Urinary bladder (tissue), 4 donors: ENCODE measurements around the gene DAPK3. TPM values are rescaled to one million over a fixed set of nuclear protein-coding genes. Genes with fewer than 3 reads are reported as not detected.
"Not testable (repeated sequence)": the region's sequence is repeated elsewhere in the genome, so short reads cannot be mapped to it uniquely, and the experiment has no call there.

Experiments
- DNase-seq: peaks from one replicate; pipeline ENCODE4 v3.0.0-alpha.2; 2015; ENCODE audit errors: extremely low spot score
- H3K27ac ChIP-seq: one replicate; pipeline ENCODE4 v1.5.1; 2013; ENCODE audit warnings: low read depth, mild to moderate bottlenecking, moderate library complexity
- H3K36me3 ChIP-seq: one replicate; pipeline ENCODE4 v1.6.1; 2013; ENCODE audit warnings: mild to moderate bottlenecking, moderate library complexity; ENCODE audit not compliant: insufficient read depth
- H3K4me1 ChIP-seq: one replicate; pipeline ENCODE4 v1.6.1; 2013; ENCODE audit warnings: mild to moderate bottlenecking, moderate library complexity; ENCODE audit not compliant: insufficient read depth
- H3K4me3 ChIP-seq: one replicate; pipeline ENCODE4 v1.5.1; 2013; ENCODE audit warnings: low read depth, low read length
- WGBS: extraction: QIAGEN DNeasy Blood & Tissue Kit; methylation state at CpG from one replicate; pipeline ENCODE4 v1.1.7; 2013; 5-methylcytosine and 5-hydroxymethylcytosine counted together
- polyA plus RNA-seq: library from polyadenylated mRNA; stranded (reverse); fragments of 200-250 nt; gene quantifications from one replicate; pipeline ENCODE4 v1.2.3, GENCODE V29; 2013
- total RNA-seq: library from RNA; depleted of rRNA; stranded (reverse); fragments of >200 nt; gene quantifications from one replicate; pipeline ENCODE4 v1.2.3, GENCODE V29; 2014
- donor health status: healthy with polysubstance abuse.
- donor health status: healthy.

Gene DAPK3
- total and polyA plus RNA-seq, 2 donors: 71.9 to 129 TPM

DNA sequence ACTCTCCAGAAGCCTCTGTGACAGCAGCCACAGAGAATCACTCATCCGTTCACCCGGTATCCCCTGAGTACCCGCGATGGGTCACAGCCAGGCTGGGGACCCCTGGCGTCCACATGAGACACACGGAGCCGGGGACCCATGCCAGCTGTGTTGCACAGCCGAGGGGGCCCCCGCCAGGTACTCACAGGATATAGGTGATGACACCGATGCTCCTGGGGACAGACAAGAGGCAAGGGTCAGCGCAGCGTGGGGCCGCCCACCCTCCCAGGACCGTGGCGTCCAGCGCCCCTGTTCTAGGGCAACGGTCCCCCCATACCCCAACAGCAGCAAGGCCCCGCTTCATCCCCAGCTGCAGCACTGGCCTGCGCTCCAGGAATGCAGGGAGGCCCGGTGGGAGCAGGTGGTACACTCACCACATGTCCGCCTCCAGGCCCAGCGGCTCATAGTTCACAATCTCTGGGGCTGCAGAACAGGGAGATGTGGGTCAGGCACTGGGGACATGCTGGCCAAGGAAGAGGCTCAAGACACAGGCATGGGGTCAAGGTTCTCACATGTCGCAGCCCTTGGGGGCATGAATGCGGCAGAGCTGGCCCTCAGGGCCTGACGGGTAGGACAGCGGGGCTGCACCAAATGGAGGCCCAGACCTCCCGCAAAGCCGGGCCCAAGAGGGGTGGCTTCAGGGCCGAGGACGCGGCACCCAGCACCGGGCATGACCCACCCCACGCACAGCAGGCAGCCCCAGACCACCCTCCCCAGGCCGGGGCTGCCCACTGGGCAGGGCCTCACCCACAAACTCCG is 7.2 kb downstream of the DAPK3 start:
- no peak for DNase-seq
- no peak overlapping the region for H3K4me3 ChIP-seq
- H3K4me1 ChIP-seq: no peaks in the 10 kb centered on the region
- H3K36me3 ChIP-seq: peaks cover 14% of the 10 kb centered on the region
- WGBS: 92% methylated on average over 35 of the region's 35 CpGs
- H3K27ac ChIP-seq: no peak overlapping the region

DNA sequence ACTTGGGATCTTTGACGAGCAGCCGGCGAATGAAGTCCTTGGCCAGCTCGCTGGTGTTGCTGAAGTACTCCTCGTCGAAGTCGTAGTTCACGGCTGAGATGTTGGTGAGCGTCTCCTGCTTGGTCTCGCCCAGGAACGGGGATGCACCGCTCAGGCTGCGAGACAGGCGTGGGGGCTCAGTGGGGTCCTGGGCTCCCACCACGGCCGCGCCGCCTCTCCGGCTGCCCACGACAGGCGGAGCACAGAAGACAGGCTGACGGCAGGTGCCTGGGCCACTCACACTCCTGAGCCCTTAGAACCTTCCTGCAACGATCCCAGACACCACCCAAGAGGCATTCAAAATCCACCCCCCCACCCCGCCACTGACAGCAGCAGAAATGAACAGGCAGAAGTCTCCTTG is 9.9 kb downstream of the DAPK3 start:
- DNase-seq: no peak
- H3K4me3 ChIP-seq: no peak overlapping the region
- no peaks in the 10 kb centered on the region for H3K4me1 ChIP-seq
- H3K36me3 ChIP-seq: peaks cover 19% of the 10 kb centered on the region
- 94% methylated on average over 24 of the region's 24 CpGs for WGBS
- no peak overlapping the region for H3K27ac ChIP-seq

DNA sequence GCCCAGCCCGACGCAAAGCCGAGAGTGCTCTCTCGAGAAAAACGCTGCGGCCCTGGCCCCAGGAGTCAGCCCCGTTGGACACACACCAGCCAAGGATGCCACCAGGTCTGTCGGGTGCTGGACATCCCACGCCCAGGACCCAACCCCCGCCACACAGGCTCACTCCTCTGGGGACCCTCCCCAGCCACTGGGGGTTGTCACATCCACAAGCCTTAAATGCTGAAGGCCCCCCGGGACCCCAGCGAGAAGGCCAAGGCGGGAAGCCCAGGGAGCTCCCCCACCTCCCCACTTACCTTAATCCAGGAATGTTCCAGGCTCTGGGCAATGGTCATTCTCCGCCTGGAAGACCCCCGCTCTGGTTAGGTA is 11.2 kb downstream of the DAPK3 start:
- 94% methylated on average over 15 of the region's 15 CpGs for WGBS
- DNase-seq: no peak
- no peak overlapping the region for H3K27ac ChIP-seq
- H3K36me3 ChIP-seq: peaks cover 19% of the 10 kb centered on the region
- no peak overlapping the region for H3K4me3 ChIP-seq
- no peaks in the 10 kb centered on the region for H3K4me1 ChIP-seq

DNA sequence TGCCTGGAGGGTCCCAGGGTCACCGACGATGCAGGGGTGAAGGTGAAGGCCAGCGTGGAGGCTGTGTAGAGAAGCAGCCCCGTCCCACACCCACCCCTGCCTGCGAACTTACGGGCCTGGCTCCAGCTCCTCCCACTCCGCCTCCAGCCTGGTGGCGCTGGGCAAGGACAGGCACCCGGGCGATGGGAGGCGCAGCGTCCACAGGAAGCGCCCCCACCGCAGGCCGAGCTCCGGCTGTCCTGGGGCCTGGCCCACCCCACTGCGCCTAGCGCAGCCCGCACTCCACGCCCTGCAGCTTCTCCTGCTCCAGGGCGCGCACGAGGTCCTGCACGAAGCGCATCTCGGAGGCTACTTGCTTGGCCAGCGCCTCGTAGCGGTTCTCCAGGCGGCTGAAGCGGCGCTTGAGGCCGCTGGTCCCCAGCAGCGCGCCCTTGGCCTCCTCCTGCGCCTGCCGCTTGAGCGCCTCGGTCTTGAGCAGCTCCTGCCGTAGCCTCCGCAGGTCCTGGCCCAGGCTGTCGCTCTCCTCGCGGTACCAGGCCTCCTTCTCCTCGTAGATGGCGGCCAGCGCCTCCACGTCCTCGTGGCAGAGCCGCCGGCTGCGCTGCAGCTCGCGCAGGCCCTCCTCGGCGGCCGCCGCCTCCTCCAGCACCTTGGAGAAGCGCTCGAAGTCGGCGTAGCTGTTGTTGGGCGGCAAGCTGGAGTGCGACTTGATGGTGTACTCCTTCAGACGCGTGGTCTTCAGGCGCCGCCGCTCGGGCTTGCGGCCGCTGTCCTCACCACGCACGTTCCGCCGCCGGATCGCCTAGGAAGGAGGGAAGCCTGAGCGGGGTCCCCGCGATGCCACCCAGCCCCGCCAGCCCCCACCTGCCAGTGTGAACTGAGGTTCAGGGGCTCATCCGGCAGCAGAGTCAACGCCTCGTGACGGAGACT is 11.8 kb downstream of the DAPK3 start:
- 95% methylated on average over 86 of the region's 86 CpGs for WGBS
- no peak for DNase-seq
- Histone ChIP-seq H3K36me3 (peaks cover 19% of the 10 kb centered on the region), H3K4me1 (no peaks in the 10 kb centered on the region), H3K27ac (no peak overlapping the region), H3K4me3 (no peak overlapping the region)

DNA sequence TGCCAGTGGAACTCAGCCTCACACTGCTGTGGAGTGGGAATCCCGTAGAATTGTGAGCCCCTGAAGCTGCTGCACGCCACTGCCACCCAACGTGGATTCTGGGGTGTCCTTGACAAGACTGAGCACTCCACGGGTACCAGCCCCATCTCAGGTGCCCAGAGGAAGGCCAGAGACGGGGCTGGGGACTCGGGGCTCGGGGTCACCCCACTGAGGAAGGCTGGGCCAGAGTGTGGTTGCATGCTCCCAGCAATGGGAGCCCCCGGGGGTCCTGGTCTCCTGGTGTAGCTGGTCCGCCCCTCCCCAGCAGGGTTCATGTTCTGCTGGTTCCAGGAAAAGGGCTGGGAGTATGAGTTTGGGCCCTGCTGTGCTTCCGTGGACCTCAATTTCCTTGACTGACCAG is 15.2 kb downstream of the DAPK3 start:
- H3K4me3 ChIP-seq: no peak overlapping the region
- no peak overlapping the region for H3K27ac ChIP-seq
- no peak for DNase-seq
- WGBS: 80% methylated on average over 10 of the region's 10 CpGs
- peaks cover 12% of the 10 kb centered on the region for H3K36me3 ChIP-seq
- no peaks in the 10 kb centered on the region for H3K4me1 ChIP-seq

DNA sequence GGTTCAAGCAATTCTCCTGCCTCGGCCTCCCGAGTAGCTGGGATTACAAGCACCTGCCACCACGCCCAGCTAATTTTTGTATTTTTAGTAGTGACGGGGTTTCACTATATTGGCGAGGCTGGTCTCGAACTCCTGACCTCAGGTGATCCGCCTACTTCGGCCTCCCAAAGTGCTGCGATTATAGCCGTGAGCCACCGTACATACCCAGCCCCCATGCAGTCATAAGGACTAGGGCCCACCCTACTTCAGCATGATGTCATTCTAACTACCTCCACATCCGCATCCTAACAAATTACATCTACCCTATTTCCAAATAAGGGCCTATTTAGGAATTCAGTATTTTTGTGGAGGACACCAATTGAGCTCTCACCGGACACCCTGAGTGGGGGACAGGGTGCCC is 15.6 kb downstream of the DAPK3 start:
- not testable (repeated sequence) for H3K27ac ChIP-seq, H3K4me3 ChIP-seq, H3K4me1 ChIP-seq, DNase-seq
- H3K36me3 ChIP-seq: peaks cover 12% of the 10 kb centered on the region
- 83% methylated on average over 13 of the region's 13 CpGs for WGBS

DNA sequence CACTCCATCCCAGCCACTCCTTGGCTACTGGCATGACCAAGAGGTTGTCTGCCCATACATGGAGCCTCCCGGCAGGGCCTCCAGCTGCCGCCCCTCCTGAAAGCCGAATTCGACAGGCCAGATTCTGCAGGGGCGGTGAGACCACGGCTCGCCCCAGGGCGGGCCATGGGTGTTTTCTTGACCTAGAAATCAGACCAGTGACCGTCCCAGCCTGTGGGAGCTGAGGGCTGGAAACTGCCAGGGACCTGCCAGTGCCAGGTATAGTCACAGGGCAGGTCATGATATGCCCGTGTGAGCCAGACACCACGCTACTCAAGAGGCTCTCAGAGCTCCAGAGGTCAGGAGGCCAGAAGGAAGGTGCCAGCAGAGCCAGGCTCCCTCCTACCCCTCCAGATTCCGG is 16.8 kb downstream of the DAPK3 start:
- Histone ChIP-seq H3K4me3 (no peak overlapping the region), H3K36me3 (peaks cover 5% of the 10 kb centered on the region), H3K4me1 (no peaks in the 10 kb centered on the region), H3K27ac (no peak overlapping the region)
- DNase-seq: no peak
- 77% methylated on average over 12 of the region's 12 CpGs for WGBS

DNA sequence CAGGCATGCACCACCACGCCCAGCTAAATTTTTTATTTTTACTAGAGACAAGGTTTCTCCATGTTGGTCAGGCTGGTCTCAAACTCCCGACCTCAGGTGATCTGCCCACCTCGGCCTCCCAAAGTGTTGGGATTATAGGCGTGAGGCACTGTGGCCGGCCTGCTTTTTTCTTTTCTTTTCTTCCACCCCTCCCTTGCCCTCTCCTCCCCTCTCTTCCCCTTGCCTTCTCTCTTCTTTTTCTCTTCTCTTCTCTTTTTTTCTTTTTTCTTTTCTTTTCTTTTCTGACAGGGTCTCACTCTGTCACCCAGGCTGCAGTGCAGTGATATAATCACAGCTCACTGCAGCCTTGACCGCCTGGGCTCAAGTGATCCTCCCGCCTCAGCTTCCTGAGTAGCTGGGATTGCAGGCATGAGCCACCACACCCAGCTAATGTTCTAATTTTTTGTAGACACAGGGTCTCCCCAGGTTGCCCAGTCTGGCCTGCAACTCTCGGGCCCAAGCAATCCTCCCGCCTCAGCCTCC is 18.1 kb downstream of the DAPK3 start:
- 83% methylated on average over 9 of the region's 9 CpGs for WGBS
- not testable (repeated sequence) for H3K4me3 ChIP-seq, H3K36me3 ChIP-seq, H3K4me1 ChIP-seq, DNase-seq, H3K27ac ChIP-seq

DNA sequence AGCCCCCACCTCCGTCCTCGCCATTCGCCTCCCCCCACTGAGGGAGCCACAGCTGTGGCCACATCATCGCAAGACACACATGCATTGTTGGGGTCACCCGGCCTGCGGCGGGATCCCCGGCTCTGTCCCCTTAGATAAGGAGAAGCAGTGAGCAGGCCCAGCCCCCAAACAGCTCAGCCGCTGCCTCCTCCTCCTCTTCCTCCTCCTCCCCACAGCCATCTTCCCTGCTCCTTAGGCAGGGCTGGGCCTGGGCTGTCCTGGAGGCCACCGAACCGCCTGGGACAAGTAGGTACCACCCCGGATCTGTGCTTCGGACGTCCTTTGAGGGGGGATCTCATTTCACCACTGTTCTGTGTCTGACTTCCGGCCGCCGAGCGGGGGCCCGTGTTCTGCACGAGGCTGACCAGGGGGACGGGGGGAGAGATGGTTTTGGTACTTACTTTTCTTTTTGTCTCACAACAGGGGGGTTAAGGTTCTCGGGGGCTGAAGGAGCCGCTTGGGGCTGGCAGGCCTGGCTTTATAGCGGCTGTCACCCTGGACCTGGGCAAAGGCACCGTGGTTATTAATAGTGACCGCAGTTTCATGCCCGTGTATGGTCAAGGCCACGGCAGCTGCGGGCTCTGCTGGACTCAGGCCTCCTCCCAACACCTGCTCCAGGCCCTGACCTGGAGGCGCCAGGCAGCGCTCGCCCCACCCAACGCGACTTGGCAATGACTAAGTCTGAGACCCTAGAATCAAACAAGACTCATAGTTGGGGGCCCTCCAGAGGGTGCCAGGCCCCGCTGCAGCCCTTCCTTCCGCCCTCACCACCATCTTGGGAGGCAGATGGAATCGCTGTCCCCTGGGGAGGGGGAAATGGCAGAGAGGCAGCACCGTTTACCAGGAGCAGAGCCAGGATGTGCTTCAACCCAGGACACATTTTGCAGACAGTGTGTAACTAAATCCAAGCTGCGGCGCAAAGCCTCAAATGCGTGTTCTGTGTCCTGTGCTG is 19.7 kb downstream of the DAPK3 start:
- 26% methylated on average over 41 of the region's 41 CpGs for WGBS
- Histone ChIP-seq H3K27ac (no peak overlapping the region), H3K36me3 (no peaks in the 10 kb centered on the region), H3K4me1 (no peaks in the 10 kb centered on the region), H3K4me3 (no peak overlapping the region)
- DNase-seq: no peak

DNA sequence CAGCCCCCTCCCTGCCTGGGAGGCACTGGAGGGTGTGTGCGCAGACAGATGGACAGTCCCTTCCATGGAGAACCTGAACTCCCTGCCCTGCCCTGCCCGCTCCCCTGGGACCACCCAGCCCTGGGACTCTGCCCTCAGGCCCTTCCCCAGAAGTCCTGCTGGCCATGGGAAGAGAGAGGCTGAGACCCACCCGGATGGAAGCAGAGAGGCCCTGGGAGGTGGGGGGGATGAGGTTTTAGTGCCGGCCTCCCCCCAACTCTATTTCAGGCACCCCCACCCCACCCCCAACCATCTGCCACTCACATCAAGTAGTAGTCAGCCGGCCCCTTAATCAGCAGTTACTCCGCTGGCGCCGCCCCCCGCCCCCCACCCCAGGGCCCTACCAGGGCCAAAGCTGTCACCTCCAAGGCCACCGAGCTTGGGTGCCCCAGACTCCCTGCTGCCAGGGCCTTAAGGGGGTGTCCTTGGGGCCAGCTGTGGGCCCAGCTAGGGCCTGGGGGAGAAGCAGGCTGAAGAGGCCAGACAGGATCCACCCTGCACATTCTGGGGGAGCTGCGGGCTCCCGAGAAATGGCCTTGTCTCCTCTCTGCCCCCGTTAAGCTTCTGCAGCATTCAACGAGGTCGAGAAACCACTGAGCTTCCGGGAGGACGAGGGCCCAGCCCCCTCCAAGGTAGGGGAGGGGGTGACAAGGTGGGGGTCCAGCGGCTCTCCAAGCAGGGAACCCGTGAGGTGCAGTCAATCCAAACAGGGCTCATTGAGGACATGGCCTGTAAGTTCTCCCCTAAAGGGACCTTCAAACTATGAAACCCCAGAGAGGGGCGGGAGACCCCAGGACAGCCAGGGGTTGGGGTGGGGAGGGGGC is 20.7 kb downstream of the DAPK3 start:
- no peak for DNase-seq
- H3K4me1 ChIP-seq: no peaks in the 10 kb centered on the region
- H3K27ac ChIP-seq: no peak overlapping the region
- H3K36me3 ChIP-seq: no peaks in the 10 kb centered on the region
- WGBS: 53% methylated on average over 20 of the region's 20 CpGs
- H3K4me3 ChIP-seq: no peak overlapping the region

DNA sequence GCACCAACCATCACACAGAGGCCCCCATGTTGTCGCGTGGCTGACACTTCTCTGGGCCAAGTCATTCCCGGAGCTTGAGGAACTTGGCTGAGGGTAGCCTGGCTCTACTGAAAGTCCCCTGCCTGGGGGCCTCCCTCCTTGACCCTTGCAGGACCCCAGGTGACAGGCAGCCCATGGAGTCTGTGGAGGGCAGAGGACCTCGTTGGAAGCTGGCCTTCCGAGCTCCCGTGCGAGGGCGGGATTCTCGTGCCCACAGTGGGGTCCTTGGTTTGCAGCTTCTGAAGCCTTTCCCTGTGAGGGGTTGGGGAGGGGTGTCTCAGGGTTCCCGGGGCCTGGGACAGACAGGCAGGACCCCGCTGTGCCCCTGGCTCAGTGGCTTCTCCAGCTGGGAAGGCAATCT is 21.6 kb downstream of the DAPK3 start:
- 80% methylated on average over 11 of the region's 11 CpGs for WGBS
- H3K4me1 ChIP-seq: no peaks in the 10 kb centered on the region
- H3K27ac ChIP-seq: no peak overlapping the region

DNA sequence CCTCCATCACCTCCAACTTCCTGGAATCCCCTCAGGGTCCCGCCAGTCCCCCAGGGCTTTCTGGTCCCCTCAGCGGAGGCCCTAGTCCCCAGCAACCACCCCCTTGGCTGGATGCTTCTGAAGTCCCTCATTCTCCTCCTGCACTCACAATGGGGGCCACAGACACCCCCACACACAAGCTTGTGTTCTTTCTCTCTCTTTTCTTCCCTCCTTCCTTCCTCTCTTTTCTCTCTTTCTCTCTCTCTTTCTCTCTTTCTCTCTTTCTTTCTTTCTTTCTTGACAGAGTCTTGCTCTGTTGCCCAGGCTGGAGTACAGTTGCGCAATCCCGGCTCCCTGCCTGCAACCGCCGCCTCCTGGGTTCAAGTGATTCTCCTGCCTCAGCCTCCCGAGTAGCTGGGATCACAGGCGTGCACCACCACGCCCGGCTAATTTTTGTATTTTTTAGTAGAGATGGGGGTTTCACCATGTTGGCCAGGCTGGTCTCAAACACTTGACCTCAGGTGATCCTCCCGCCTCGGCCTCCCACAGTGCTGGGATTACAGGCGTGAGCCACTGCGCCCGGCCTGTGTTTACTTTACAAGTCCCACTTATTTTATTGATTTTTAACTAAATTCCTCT is 23.5 kb downstream of the DAPK3 start:
- not testable (repeated sequence) for H3K4me1 ChIP-seq, H3K36me3 ChIP-seq, H3K27ac ChIP-seq, H3K4me3 ChIP-seq, DNase-seq
- 86% methylated on average over 15 of the region's 15 CpGs for WGBS

More for the DNA sequence above, 21.6 kb downstream of the DAPK3 start:
- no peak for DNase-seq
- H3K4me3 ChIP-seq: no peak overlapping the region
- no peaks in the 10 kb centered on the region for H3K36me3 ChIP-seq
